HG03460 (cell line): Measurements from ENCODE around the gene C11orf87.

Source experiments
- ATAC-seq: cut with Tn5 transposase; IDR thresholded peaks from one replicate; pipeline ENCODE4 v1.9.1; 2021; ENCODE audit not compliant: unreplicated experiment

Gene C11orf87

GRCh38 chr11:109439684-109440083, 17.7 kb downstream of the C11orf87 start:
- ATAC-seq: no peak

GRCh38 chr11:109443052-109443451, 21.1 kb downstream of the C11orf87 start:
- ATAC-seq: no peak

- no peak for ATAC-seq
These were observed 32.9 kb downstream of the C11orf87 start for GRCh38 chr11:109454857-109455256.
